Left forelimb (tissue), 1 donor: ENCODE data around the gene TBC1D14.

Experiments
- DNase-seq: peaks from one replicate; pipeline ENCODE4 v3.0.0-alpha.2; 2018; ENCODE audit warnings: low spot score

TBC1D14 gene

DNA sequence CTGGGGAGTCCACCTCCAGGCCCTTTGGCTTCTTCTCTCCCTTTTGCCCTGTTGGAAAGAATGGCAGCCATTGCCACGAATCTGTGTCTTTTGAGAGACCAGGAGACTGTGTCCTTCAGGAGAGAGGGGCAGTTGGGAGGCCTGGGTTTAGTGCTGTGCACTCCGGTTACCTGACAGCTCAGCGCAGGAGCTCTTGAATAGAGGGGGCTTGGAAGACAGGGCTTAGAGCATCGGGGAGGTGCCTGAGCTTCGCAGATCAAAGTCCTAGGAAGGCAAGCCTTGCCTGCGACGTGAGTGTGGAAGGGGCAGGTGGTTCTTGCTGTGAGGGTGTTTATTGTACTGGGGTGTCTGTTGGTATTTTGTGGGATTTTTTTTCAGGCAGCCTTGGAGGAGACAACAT lies 91.6 kb downstream of the TBC1D14 start:
- no peak for DNase-seq

DNA sequence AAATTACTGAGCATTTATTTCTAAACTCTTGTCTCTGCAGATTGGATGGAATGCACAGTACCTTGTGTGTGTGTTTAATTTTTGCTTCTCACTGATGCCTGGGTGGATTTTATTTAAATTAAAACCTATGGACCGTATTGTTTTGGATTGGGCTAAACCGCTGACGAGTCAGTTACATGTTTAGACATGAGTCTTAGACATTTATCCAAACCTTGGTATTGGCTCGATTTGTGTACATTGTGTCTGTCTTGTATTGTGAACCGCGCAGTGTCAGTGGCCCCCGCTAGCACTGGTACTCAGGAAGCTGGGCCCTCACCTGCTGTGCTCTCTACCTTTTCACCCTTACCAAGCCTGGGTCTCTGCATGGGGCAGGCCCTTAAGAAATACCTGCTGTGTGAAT lies 92.7 kb downstream of the TBC1D14 start:
- DNase-seq = no peak

DNA sequence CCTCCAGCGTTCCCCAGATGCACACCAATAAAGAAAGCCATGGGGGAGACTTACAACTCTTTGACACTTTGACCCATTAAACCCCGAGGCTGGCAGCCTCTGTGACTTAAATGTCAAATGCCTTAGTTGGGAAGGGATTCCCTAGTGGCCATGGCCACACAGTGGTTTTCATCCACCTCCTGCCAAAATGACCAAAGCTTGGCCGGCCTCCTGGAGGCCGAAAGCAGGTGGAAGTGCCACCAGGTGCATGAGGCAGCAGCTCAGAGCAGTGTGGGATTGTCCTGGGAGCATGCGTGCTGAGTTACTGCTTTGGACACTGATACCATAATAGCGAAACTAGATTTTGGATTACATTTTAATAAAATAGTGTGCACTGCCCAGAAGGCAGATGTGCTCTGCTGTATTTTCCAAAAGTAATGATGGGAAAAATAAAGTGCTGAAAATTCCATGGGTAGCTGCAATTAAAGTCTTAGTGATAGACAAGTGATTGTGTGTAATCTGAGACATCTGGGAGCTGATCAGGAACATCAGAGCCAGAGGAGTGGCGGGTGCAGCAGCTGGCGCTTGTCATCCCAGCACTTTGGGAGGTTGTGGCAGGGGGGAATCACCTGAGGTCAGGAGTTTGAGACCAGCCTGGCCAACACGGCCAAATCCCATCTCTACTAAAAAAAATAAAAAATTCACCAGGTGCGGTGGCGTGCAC lies 93.7 kb downstream of the TBC1D14 start:
- DNase-seq = no peak

DNA sequence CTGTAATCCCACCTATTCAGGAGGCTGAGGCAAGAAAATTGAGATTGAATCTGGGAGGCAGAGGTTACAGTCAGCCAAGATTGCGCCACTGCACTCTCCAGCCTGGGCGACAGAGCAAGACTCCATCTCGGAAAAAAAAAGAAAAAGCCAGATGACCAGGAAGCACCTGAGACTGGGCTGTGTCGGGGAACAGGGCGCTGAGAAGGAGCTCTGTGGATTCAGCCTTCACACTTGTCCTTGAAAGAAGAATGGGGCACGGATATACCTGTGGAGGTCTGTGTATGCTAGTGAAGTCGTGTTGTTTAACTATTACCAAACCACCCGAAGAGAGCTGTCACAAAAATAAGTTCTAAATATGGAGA lies 94.2 kb downstream of the TBC1D14 start:
- DNase-seq = no peak

DNA sequence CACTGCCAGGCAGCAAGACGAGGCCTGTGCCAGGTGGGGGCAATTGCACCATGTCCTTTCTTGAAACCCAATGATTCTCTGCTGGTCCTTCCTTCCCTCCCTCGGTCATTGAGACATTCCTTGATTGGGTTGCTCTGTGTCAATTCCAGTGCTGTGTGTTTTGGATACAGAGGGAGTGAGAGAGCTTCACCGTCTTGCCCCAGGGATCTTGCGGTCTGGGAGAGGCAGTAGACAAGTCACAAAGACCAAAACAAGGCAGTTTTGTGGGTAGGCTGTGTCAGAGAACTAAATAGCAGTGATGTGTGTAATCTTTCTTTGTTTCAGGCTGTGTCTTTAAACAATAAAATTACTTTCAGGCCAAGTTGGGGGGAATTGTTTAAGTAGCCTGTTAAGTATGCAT lies 94.7 kb downstream of the TBC1D14 start:
- DNase-seq = no peak

DNA sequence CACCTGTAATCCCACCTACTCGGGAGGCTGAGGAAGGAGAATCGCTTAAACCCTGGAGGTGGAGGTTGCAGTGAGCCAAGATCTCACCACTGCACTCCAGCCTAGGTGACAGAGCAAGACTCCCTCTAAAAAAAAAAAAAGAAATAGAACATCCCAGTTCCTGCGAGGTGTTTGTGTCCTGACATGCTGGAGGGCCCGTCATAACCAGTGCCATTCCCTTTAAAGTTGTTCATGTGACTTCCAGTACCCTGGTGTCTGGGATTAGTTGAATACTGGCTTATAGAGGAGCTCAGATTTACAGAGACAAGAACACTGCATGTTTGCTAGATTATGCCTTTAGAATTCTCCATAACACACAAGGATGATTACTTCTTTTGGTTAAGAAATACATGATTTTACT lies 95.9 kb downstream of the TBC1D14 start:
- DNase-seq = no peak

DNA sequence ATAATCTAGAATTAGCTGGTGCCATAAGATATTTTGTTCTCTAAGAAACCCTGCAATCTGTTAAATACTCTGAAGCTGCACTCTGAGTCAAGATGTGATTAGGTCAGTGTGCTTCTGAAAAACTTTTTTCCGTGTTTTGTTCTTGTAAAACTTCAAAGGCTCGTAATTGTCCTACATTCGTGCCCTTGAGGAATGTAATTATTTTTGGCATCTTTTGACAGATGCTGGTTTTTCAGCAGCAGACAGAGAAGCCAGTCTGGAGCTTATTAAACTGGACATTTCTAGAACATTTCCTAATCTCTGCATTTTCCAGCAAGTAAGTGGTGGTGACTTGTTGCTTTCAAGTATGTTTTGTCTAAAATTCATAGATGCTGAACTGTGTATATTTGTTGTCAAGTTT lies 96.8 kb downstream of the TBC1D14 start:
- DNase-seq = no peak

DNA sequence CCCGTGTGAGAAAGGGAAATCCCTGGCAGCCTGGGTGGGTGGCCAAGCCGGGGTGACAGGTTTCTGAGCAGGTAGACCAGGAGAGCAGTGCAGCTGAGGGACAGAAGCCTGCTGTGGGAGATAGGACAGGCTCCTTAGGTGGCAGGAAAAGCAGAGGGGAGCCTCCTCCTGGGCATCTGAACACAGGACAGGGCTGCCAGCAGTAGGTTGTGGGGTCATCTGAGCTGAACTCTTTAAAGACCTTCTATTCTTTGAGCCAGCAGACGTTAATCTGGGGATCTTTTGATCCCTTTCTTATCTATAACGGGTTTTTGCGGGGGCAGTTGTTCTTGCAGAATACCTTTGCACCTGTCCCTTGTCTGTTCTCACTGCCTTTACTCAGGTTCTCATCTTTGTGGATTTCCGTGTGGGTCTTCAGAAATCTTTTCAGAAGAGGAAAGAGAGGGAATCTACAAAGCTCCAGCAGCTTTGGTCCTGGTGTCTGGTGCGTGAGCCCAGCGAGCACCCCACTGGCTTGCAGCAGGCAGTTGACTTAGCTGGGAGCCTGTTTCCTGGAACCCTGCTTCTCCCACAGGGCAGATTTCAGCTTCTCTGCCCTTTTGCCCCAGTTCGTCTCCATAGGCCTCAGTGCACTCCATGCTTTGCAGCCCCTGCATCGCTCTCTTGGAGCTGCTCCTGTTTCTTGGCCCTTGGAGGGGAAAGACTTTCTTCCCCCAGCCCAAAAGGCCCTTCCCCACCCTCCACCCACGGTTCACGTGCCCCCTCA lies 97.7 kb downstream of the TBC1D14 start:
- DNase-seq = no peak

DNA sequence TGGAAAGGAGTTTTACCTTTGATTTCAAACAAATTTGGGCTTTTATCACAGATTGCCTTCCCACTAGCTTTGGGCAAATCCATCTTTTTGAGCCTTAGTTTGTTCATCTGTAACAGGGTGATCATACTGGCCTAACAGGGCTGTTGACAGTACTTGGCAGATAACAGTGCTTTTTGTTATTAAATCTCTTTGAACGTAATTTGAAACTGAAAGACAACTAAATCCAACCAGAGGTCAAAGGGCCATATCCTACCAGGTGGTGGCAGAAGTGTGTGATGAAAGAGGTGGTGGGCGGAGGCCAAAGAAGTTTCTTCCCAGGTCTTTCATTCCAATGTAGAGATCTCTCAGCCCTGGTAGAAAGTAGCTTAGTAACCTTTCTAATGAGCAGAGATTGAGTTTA lies 98.3 kb downstream of the TBC1D14 start:
- no peak for DNase-seq

DNA sequence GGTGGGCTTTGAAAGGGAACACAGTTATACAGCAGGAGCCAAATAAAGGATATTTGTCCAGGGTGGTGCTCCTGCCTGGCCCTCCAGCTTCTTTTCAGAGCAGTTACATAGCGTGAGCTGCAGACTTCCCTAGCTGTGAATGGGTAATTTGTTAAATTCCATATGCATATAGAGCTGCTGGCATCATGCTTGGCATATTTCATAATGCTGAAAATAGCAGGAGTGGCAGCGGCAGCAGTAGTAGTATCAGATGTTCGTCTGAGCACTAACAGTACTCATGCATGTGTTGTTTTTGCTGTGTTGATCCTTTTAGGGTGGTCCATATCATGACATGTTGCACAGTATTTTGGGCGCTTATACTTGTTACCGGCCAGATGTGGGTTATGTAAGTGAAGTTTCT lies 99.9 kb downstream of the TBC1D14 start:
- DNase-seq = no peak

DNA sequence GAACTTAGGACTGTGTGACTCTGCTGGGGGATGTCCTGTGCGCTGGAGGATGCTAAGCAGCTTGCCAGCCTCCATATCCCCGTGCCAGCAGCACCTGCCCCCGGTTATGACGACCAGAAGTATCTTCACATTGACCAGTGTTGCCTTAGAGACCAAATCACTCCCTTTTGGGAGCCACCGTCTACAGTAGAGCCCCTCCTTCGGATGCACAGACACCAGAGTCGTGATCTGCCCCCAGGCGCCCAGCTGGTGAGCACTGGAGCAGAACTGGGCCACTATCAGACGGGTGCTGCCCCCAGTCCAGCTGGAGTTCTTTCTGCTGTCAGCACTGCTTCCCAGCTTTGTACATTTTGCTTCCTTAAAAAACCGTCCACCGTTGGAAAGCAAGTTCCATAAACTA lies 103.5 kb downstream of the TBC1D14 start:
- no peak for DNase-seq

DNA sequence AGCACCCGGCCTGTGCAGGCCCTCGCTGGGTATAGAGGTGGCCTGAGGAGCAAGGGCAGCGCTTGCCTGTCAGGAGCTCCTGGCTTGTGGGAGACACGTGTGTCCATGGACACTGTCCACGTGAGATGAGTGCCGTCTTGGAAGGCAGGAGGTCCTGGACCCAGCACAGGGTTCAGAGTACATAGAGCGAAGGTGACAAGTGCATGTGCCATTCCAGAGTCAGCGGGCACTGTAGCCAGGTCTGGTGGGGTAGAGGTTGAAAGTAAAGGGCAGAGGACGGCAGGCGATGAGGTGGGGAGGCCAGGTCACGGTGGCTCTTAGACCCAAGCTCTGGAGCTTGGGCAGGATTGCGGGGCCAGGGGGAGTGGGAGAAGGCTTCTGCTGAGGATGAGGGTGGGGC lies 105.2 kb downstream of the TBC1D14 start:
- DNase-seq = no peak

DNA sequence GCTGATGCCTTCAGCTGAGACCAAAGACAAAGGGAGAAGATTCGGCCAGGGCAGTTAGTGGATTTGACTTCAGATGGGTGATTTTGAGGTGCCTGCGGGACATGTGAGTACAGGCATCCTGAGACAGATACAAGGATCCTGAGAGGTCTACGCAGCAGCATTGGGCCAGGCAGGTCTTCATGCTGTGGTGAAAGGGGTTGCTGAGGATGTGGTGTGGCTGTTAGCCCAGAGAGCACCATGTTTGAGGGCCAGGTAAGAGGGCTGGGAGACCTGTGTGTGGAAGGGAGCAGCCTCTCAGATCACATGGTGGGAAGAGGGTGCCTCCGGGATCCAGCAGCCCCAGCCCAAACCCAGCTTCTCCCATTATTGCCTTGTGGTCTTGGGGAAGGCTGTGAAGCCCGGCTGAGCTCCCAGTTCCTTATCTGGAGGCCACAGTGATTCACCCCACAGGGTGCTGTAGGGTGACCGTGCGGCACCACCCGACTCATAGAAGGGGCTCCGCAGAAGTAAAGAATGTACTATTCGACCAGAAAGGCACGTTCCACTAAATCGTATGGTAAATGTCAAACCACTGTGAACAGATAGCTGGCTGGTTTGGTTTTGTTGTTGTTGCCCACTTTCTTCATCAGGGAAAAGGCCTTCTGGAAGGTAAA lies 105.9 kb downstream of the TBC1D14 start:
- DNase-seq = no peak

DNA sequence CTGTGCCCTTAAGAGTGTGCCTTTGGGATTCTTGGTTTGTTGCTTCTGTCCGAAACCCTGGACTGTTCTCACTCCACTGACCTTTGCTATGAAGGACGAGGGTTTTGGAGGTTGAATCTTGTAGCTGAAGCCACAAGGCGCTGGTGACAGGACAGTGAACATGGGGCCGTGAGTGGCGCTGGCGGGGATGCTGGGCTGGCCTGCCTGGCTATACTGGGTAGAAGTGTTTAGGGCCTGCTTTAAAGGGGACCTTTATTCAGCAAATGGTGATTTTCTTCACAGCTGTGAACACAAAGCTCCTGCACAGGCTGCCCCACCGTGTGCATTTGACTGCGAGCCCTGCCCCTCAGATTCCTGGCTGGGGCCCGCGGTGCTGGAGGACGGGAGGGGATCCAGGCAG lies 106.5 kb downstream of the TBC1D14 start:
- no peak for DNase-seq

DNA sequence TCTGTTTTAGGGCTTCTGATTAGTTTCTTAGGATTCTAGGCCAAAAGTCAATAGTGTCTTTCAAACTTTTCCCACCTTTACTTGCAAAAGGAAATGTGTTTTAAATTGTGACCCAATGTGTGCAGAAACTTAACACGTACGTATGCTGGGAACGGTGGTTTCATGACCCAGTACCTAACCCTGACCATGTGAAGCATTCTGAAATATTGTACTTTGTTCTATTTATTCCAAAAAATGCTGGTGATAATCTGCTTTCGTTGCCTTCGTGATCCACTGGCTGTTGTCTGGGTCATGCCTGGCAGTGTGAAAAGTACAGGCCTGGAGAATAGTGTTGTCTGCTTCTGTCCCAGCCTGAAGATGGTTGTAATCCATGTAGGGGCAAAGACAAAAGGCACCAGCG lies 106.9 kb downstream of the TBC1D14 start:
- DNase-seq = no peak

DNA sequence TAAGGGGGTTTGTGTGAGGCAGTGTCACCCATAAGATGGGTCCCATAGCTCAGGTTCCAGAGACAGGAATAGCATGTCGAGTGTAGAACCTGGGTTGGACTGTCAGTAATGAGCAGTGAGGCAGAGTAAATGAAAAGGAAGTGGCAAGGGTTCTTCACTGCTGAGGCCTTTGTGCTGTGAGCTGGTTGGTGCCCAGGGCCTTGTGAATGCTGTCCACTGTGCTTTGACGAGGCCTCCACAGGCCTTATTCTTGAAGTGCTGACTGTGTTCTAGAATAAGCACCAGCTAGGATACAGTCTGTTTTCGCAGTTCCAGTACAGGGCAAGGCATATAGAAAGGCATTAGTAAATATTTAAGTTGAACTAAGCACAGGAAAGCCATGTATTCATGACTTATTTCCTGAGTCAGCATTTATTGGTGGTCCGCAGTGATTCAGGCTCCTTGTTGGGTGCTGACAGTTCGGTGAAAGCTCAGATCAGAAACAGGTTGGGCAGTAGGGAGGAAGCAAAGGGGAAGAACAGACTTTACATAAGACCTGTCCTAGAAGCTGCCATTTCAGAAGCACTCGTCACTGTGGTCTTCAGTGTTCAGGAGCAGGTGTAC lies 107.9 kb downstream of the TBC1D14 start:
- DNase-seq = no peak

DNA sequence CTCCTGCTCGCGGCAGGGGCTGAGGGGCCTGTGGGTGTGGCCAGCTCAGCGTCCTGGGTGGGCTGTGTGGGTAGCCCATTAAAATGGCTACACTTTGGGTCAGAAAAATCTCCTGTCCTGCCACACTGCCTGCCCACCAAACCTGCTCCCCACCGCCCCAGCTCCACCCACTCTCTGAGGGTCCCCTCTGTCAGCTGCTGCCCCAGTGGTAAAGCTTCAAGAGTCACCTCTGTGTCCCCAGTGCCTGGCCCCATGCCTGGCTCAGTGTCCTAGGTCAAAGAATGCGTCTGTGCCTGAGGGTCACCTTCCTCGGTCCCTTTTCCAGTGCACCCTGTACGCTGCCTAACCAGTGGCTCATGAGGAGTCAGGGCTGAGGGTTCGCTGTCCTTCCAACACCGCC lies 108.7 kb downstream of the TBC1D14 start:
- DNase-seq = no peak

DNA sequence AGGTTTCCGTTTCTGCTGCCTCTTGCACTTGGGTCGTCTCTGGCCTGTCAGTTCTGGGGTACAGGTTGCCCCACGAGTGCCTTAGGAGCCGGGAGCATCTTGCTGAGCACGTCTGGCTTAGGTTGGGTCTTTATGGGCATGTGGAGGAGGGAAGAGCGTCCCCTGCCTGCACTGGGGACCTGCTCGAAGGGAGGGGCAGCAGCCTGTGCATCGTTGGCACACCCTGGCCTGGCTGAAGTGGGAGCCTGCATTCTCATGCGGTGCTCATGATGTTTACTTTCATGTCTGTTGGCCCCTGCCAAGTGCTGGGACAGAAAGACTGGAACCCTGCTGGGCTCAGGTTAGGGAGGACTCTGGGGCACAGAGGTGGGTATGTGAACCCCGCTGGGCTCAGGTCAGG lies 109.7 kb downstream of the TBC1D14 start:
- DNase-seq = no peak

DNA sequence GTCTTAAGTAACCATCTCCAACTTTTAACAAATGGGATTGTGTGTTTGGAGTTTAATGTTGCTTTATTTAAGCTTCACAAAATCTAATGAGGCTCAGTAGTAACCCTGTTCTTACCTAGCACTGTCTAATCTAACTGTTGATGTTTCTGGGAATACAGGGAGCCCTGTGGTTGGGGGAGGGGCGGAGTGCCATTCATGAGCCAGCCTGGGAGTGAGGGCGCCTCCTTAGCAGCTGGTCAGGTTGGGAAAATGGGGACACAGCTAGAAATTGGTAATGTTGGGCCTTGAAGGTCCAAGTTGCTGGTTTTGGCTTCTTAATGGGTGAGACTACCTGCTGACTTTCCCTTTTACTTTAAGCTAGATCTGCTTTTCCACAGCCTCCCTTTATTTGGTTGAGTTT lies 110.7 kb downstream of the TBC1D14 start:
- DNase-seq = no peak

DNA sequence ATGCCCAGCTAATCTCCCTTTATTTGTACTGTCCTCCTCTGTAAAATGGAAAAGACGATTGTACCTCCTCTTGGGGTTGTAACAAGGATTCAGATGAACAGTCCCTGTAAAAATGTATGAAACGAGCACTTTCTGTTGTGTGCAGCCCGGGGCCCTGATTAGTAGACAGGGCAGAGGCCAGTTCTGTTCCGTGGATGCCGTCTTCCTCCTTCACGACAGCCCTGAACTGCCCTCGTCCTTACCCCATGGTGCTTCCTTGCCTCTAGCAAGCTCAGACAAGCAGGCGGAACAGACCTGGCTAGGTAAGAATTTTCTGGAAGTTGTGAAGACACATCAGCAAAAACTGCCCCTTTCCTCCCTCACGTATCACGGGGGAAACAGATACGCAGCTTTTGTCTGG lies 111.2 kb downstream of the TBC1D14 start:
- no peak for DNase-seq

DNA sequence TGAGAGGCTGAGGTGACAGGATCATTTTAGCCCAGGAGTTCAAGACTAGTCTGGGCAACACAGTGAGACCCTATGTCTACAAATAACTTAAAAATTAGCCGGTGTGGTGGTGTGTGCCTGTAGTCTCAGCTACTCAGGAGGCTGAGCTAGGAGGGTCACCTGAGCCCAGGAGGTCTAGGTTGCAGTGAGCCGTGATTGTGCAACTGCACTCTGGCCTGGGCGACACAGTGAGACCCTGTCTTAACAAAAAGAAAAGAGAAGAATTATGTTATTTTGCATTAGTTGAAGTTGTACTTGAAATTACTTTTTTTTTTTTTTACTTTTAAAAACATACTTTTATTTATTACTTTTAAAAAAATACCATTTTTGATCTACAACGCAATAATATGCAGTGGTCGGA lies 111.7 kb downstream of the TBC1D14 start:
- no peak for DNase-seq

DNA sequence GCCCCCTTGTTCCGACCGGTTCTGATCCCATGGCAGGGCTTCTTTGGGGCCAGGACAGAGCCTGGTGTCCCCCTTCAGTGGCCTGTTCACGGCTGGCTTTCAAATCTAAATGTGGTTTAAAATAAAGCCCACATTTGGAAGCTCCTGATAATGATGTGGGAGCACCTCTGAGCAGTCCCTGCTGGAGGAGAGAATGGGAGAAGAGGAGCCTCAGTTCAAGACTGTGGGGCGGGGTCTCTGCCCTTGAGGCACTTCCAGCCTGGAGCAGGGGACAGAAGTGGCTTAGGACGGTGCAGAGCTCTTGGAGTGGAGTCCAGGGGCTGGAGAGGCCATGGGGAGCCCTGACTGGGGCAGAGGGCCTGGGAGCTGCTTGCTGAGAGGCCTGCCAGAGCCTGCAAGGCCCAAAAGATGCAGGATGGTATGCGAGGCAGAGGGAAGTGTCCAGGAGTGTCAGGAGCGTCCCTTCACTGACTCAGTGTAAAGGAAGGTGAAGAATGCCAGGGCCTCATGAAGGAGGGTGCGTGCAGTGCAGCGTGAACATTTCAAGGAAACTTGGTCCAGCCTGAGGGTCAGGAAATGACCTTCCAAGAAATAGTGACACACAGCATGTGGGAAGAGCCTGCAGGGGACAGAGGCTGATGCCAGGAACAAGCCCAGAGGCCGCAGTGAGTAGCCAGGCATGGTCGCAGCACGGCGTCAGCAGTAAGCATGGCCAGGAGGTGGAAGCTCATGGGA lies 112.5 kb downstream of the TBC1D14 start:
- DNase-seq = no peak
